Right atrium auricular region (tissue), 2 donors: ENCODE data around the gene SLC12A8. TPM values are rescaled to one million over a fixed set of nuclear protein-coding genes. Genes with fewer than 3 reads are reported as not detected.

Experiments used
- DNase-seq: peaks from one replicate; pipeline ENCODE4 v3.0.0-alpha.2; 2019; ENCODE audit warnings: low spot score
- H3K27ac ChIP-seq, 2 donors: fragments of 200-600 bp; sonication (generic); 1 replicate in 1 of 2; 2 replicates in 1 of 2; pipeline ENCODE4 v1.5.1; 2016 to 2019
- H3K27me3 ChIP-seq, 2 donors: fragments of 200-600 bp; sonication (generic); one replicate each; pipeline versions ENCODE4 v1.5.1 to v1.6.0; 2017 to 2019
- H3K36me3 ChIP-seq: fragments of 200-600 bp; sonication (generic); one replicate; pipeline ENCODE4 v1.5.1; 2016
- H3K4me1 ChIP-seq, 2 donors: fragments of 200-600 bp; sonication (generic); one replicate each; pipeline versions ENCODE4 v1.5.1 to v1.6.0; 2017 to 2019
- H3K4me3 ChIP-seq, 2 donors: fragments of 200-600 bp; sonication (generic); 1 replicate in 1 of 2; 2 replicates in 1 of 2; pipeline ENCODE4 v1.5.1; 2017 to 2019; ENCODE audit warnings: mild to moderate bottlenecking in 1 of 2, moderate library complexity in 1 of 2
- H3K9me3 ChIP-seq, 2 donors: fragments of 200-600 bp; sonication (generic); one replicate each; pipeline ENCODE4 v1.5.1; 2019
- CTCF ChIP-seq, 2 donors: fragments of 200-600 bp; sonication (generic); IDR thresholded peaks; one replicate each; pipeline ENCODE4 v1.5.1; 2019; ENCODE audit warnings: antibody characterized with exemption in 2 of 2
- total RNA-seq, 2 donors: library from RNA; depleted of rRNA; stranded (reverse); fragments of >200 nt; gene quantifications; one replicate each; pipeline ENCODE4 v1.1.0, GENCODE V29; 2016

The SLC12A8 gene
- total RNA-seq, 2 donors from 2014 or later, result 1.1 to 1.9 TPM

- no peaks in the 10 kb centered on the region for H3K36me3 ChIP-seq
- H3K9me3 ChIP-seq, result no peaks in the 10 kb centered on the region
- H3K27ac ChIP-seq, result no peak overlapping the region
- peaks cover 0 to 50% of the 10 kb centered on the region in 2 donors for H3K4me1 ChIP-seq
- H3K4me3 ChIP-seq, result no peak overlapping the region
- DNase-seq, result no peak
- no peak for TF ChIP-seq CTCF (IDR thresholded peaks at IDR 0.05)
- H3K27me3 ChIP-seq, result no peaks in the 10 kb centered on the region
Measured at GRCh38 chr3:125139386-125139785, 73.2 kb downstream of the SLC12A8 start.

GRCh38 chr3:125137358-125138033, 75.1 kb downstream of the SLC12A8 start:
- no peak overlapping the region for H3K4me3 ChIP-seq
- H3K4me1 ChIP-seq, result peaks cover 0 to 31% of the 10 kb centered on the region in 2 donors
- no peak for DNase-seq
- TF ChIP-seq CTCF (IDR thresholded peaks at IDR 0.05), result no peak
- no peaks in the 10 kb centered on the region for H3K27me3 ChIP-seq
- H3K9me3 ChIP-seq, result no peaks in the 10 kb centered on the region
- peak overlapping the region; percentile 11 to 28 for H3K27ac ChIP-seq
- H3K36me3 ChIP-seq, result no peaks in the 10 kb centered on the region

DNA sequence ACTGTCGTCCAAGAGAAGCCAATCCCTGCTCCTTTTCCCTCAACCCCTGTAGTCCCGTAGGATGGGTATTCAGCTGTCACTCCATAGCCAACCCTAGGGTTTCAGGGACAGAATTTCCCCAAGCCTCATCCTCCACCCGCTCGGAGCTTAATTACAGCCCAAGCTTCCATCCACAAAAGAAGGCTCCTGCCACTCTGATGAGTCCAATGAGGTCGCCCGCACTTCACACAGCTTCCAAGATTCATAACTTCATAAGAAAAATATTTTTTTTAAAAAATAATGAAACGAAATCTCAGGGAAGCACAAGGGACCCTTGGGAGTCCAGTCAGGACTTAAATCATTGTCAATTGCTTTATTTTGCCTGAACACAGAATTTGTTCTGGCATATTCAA, 75.6 kb downstream of the SLC12A8 start:
- no peak for TF ChIP-seq CTCF (IDR thresholded peaks at IDR 0.05)
- Histone ChIP-seq H3K4me3 (no peak overlapping the region), H3K27ac (peak overlapping the region; percentile 11 to 28), H3K4me1 (peaks cover 0 to 26% of the 10 kb centered on the region in 2 donors), H3K27me3 (no peaks in the 10 kb centered on the region), H3K36me3 (no peaks in the 10 kb centered on the region), H3K9me3 (no peaks in the 10 kb centered on the region)
- DNase-seq, result no peak

DNA sequence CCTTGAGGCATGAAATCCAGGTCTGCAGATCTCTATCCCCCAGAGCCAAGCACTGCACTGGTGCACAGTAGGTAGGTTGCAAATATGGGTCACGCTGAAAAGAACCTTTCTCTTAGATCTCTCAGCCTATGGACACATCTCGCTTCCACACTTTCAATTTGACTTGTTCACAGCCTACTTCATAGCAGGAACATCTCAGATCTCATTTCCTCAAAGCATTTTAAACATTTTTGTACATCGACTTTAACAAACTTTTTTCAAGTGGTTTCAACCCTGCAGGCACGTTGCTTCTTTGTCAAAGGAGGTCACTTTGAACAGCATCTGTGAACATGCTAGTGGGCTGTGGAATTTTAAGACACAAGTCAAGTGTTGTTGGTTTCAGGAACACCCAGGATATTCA, 76.0 kb downstream of the SLC12A8 start:
- Histone ChIP-seq H3K27ac (no peak overlapping the region), H3K36me3 (no peaks in the 10 kb centered on the region), H3K27me3 (no peaks in the 10 kb centered on the region), H3K9me3 (no peaks in the 10 kb centered on the region), H3K4me1 (peaks cover 0 to 21% of the 10 kb centered on the region in 2 donors), H3K4me3 (no peak overlapping the region)
- no peak for DNase-seq
- no peak for TF ChIP-seq CTCF (IDR thresholded peaks at IDR 0.05)

DNA sequence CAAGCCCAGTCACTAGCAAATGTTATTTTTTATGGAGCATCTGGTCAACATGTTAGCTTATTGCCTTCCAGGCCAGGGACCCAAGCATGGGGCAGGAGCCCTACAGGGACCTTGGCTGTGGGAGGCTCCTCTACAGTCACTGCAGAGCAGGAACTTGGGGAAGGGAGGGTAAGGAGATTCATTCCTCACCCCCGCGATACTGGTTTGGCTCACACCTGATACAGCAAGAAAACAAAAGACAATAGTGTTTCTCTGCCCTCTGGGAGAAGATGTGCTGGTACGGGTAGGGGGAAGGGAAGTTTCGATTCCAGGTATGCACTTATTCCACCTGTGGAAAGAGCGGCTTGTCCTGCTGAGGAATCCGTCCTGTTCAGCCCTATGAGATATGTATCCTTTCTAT, 77.6 kb downstream of the SLC12A8 start:
- TF ChIP-seq CTCF (IDR thresholded peaks at IDR 0.05), result no peak

DNA sequence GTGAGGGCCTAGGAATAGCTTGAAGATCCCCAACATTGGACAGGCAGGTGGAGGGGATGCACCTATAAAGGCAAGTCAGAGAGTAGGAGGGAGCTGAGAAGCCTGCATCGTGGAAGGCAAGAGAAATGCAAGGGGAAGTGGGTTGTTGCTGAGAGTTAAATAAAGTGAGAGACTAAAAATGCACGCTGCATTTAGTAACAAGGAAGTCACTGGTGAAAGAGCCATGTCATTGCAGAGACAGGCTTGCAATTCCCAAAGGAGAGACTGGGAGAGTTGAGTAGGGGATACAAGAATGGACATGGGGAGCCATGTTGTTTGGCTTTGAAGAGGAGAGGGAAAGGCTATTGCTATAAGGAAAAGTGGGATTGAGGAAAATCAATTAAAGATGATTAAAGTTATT, 79.7 kb downstream of the SLC12A8 start:
- TF ChIP-seq CTCF (IDR thresholded peaks at IDR 0.05), result no peak
- Histone ChIP-seq H3K4me1 (peaks cover 0 to 23% of the 10 kb centered on the region in 2 donors), H3K4me3 (no peak overlapping the region), H3K9me3 (no peaks in the 10 kb centered on the region), H3K27me3 (no peaks in the 10 kb centered on the region), H3K36me3 (no peaks in the 10 kb centered on the region), H3K27ac (no peak overlapping the region)
- no peak for DNase-seq

More for the DNA sequence above, 77.6 kb downstream of the SLC12A8 start:
- DNase-seq, result no peak
- Histone ChIP-seq H3K4me1 (peaks cover 0 to 10% of the 10 kb centered on the region in 2 donors), H3K36me3 (no peaks in the 10 kb centered on the region), H3K4me3 (no peak overlapping the region), H3K9me3 (no peaks in the 10 kb centered on the region), H3K27ac (no peak overlapping the region), H3K27me3 (no peaks in the 10 kb centered on the region)
